GOT3 (cell line): ENCODE measurements around the gene ARHGEF3.
A peak's percentile ranks its signal among the peaks of the same experiment; 100 is the strongest.

Source experiments
- DNase-seq: peaks from one replicate; lab custom pipeline; 2025; ENCODE audit warnings: mixed read lengths; lab: John Stamatoyannopoulos, UW

The ARHGEF3 gene, protein sequence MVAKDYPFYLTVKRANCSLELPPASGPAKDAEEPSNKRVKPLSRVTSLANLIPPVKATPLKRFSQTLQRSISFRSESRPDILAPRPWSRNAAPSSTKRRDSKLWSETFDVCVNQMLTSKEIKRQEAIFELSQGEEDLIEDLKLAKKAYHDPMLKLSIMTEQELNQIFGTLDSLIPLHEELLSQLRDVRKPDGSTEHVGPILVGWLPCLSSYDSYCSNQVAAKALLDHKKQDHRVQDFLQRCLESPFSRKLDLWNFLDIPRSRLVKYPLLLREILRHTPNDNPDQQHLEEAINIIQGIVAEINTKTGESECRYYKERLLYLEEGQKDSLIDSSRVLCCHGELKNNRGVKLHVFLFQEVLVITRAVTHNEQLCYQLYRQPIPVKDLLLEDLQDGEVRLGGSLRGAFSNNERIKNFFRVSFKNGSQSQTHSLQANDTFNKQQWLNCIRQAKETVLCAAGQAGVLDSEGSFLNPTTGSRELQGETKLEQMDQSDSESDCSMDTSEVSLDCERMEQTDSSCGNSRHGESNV

DNA sequence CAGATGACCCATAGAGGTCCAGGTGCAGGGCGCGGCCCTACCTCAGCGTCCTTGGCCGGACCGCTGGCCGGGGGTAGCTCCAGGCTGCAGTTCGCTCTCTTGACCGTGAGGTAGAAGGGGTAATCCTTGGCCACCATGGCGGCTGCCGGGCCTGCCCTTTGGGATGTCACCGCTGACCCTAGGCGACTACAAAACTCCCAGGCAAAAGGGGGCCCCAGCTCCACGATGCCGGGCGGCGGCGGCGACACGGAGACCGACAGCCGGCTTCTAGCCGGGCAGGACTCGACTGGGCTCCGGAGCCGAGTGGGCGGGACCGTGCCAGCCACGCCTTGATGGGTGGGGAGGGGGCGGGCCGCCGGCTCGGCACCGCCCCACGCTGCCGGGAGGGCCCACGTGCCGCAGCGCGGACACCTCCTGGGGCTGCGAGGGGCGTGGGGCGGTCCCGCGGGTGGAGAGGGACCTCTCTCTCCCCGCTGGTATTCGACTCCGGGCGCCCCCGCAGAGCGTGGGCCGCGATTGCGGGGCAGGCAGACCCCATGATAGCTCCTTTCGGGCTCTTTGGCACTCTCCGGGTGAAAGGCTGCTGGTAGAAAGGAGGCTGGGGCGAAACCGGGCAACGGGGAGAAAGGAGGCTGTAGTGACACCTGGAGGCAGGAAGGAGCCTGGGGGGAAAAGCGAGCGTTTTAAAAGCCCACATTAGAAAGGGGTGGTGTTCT, at the start of gene ARHGEF3:
Gene ARHGEF3 (minus strand): TSS at position 288 of the 716 bp plus-strand sequence. CDS start 151 bp downstream, at position 137.
- peak; percentile 41 for DNase-seq

DNA sequence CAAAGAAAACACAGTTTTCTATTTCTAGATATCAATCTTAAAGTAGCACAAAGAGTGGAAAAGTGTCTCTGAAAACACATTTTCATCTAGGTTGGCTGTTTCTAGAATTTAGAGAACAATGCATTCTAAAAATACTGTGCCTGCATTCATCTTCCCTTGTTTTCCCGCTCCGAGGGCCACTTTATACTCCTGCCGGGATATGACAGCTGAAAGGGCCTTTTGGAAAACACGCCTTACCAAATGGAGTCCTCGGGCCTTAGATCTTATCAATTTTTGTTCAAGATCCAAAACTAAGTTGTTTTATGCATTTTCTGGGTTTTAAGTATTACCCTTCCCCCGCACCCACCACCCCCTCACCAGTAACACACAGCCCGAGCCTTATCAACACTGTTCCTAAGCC, 47.9 kb upstream of the ARHGEF3 start:
- no peak for DNase-seq

DNA sequence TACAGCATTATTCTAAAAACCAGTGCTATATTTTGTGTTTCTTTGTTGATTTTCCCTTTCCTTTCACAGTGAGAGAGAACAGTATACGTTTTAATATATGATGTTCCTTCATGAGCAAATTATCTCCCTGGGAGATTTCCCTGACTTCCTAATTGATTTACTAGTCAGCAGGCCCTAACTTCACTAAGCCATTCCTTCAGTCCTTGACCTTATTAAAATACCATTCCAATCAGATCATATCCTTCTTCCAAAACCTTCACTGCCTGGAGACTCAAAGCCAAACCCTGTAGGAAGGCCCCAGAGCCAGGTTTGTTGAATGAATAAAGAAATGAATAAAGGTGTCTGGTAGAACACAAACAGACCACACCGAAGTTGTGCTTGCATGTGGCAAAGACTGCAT, 43.8 kb upstream of the ARHGEF3 start:
- no peak for DNase-seq

DNA sequence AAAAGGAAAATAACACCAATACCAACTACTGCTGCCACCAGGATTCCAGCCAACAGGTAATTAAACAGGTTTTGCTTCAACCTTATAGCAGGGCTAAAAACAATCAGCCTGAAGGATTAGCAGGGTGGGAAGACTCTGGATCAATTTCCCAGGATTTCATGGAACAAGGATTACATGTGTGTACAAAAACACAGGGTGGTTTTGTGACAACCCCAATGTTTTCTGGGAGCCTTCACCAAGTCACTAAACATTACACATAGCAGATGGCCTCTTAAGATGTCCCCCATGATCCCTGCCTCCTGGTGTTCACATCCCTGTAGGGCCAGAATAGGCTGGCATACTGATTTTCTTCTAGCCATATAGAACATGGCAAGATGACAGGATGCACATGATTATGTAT, 42.8 kb upstream of the ARHGEF3 start:
- DNase-seq = no peak

DNA sequence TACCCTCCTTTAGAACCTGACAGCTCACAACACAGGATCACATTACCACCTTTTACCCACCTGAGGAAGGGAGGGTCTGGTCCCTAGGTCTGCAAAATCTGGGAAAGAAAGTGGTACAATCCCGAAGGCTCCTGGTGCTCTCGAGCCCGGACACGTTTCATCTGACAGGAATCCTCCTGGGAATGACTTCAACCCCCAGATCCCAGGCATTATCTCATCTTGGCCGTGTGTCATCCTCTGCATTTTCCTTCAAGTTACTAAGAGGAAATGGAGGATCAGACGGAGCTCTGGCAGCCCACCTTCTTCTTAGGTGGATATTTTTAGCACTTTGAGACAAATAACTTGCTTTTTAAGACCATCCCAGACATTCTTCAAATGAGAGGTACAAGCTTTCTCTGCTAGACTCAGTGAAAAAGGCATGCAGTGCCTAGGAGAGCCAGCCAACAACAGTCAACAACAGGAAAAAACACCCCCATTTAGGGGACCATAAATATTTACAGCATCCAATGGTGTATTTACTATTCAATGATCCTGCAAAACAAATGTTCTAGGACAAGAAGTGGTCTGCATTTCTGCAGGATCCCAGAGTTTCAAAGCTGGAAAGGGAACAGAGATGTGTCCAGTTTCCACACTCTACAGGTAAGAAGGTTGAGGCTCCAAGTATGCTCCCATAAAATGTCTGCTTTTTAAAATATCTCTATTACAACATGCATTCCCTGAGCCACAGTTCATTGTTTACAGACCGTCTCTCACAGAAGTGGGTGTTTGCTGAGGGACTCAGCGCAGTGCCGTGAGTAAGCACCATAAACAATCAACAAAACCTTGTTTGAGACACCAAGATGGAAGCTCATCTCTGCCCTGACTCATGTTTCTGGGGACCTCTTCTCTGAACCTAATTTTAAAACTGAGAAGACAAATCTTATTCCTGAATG, 38.3 kb upstream of the ARHGEF3 start:
- DNase-seq = no peak

DNA sequence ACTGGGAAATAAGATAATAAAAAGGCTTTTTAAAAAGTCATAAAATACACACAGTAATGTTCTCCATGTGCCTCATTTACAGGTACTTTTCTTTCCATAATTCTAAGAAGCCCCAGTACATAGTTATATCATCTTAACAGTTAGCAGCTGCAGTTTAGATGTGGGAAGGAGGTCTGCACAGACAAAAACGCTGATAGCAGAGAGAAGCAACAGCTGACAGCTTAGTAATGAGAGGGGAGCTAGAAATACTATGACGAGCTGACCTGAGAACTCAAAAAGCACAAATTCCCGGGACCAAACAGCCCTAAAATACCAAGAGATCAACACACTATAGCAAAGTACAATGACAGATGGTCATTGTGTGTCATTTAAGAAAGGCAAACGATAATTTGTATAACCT, 36.7 kb upstream of the ARHGEF3 start:
- no peak for DNase-seq

DNA sequence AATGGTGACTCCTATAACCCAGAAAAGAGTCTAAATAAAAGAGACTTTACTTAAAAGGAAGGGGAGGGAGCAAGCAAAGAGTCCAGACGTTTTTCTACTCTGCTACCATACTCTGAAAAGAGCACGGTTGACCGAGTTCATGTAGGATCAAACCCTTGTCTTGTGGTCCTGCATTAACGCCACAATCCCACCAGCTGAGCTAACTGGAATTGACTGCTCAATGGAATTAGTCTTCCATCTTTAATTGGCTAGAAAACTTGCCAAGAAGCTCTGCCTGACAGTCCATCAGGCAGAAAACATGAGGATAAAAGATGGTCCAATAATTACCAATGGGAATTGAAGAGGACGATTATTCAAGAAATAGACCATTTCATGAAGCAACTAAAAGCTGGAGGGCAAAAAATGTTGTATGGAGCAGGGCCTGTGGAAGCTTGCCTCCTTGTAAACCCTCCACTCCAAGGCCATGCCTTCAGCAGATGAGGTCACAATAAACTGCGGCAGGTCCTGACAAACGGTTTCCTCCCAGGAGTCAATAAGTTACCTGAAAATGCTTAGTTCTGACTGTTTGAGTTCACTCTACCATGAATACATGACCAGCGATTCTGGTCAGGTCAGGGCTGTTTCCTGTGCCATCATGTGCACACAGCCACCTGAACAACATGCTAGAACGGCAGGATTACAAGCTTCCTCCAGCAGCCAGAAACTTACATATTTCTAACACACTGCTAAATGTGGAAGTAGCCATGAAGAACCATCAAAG, 35.6 kb upstream of the ARHGEF3 start:
- no peak for DNase-seq

DNA sequence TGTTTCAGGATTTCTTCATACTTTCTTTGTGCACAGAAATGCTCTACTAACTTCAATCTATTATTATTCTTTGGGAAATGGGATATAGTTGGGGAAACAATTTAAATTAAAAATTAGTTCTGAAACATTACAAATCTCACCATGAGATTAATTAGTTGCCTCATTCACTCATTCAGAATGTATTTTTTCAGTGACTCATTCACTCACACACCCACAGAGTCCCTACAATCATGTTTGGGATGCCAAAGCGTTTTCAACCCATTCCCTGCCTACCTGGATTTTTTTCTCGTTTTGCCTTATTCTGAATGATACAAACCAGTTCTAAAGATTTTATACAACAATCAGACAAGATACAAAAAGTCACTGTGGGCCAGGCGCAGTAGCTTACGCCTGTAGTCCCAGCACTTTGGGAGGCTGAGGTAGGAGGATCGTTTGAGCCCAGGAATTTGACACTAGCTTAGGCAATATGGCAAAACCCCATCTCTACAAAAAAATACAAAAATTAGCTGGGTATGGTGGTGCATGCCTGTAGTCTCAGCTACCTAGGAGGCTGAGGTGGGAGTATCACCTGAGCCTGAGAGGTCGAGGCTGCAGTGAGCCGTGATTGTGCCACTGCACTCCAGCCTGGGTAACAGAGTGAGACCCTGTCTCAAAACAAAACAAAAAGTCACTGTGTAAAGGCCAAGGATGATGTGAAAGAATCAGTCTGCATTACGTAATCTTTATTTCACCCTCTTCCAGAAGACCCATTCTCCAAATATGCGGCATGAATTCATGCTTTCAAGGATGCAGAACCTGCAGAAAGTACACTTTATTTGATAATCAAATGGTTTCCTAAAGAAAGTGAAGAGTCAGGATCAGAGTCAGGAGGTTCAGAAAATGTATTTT, 34.8 kb upstream of the ARHGEF3 start:
- no peak for DNase-seq

DNA sequence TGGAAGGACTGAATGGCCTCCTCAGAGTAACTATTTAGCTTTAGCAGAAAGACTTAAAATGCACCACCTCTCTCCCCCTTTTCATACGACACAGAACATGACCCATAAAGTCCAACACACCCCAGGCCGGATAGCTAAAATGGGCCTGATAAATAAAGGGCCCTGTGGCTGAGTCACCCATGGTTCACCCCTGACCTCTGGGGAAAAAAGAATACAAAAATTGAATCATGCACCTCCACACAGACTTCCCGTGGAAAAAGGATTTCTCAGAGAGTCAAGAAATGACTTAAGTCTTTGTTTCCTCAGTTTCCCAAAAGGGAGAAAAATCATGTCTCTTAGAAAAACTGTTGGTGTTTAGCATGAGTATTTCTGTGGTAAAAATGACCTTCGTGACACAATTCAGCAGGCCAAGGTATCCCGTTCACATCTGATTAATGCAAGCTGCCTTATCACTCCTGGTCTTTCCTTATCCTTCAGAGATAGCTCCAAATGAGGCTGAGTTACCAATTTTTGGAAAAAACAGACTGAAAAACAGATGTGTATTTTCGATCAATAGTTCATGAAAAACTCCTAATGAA, 34.0 kb upstream of the ARHGEF3 start:
- no peak for DNase-seq

DNA sequence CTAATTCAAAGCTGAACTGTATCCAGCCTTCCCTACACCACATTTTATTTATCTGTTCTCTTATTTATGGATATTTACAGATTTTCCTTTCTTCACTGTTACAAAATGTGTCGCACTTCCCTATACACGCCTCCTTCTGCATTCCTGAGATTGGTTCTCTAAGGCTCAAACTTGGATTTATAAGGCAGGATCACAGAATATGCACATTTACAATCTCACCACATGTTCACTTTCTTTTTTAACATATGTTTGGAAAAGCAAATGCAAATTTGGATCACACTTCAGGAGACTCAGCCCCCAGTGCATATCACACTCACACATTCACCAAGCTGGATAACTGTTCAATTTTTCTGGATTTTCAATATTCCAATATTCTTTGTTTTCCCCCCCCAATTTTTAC, 31.8 kb upstream of the ARHGEF3 start:
- DNase-seq = no peak

DNA sequence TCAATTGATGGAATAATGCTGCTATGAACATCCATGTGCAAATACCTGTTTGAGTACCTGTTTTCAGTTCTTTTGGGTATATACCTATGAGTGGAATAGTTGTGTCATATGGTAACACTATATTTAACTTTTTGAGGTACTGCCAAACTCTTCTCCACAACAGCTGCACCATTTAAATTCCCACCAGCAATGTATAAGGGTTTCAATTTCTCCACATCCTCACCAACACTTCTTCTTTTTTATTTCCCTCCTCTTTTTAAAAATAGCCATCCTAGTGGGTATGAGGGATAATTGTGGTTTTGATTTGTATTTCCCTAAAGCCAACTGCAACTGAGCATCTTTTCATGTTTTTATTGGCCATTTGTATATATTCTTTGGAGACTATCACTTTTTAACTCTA, 31.3 kb upstream of the ARHGEF3 start:
- no peak for DNase-seq

DNA sequence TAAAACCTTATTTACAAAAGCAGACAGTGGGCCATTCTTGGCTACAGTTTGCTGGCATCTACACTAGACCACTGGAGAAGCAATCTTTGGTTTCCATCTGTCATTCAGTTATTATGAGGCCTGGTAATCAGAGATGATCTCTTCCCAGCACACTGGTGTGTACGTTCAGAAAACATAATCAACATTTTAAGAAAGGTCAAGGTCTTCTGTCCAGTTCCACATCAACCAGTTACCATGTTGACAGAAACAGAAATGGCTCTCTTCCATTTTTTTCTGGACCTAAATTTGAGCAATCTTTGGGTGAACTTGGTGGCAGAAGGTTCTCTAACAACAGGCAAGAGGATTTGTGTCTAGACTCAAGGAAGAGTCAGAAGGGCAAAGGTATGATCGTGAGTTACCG, 29.8 kb upstream of the ARHGEF3 start:
- DNase-seq = no peak

DNA sequence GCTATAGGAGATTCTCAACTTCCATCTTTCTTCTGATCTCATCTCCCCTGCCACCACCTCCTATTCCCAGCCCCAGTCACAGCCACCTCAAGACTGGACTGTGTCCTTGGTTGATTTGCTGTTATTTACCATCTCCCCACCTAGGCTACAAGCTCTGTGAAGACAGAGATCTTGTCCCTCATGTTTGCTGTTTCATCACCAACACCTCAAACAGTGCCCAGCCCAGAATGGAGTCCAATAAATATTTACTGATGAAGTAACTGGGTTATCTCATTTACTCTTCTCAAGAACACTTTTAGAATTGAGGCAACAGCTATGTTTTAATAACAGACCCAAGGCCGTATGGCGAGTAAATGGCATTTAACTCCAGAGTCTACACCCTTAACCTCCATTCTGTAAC, 29.1 kb upstream of the ARHGEF3 start:
- DNase-seq = no peak

DNA sequence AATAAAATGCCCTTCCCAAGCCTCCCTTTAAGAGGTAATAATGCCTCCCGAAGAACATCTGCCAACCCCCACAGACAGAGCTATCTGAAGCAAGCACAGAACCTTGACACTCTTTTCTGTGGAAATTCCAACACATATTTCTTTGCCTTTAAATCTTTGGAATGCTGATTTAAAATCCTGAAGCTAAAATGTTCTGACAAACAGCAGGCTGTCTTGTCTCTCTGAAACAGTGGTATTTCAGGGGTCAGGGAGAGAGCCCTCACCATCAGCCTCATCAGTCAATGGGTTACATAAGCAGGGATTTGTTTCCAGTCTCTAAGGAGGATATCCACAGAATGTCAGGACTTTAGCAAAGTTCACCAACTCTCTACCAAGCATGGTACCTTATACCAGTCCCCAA, 27.8 kb upstream of the ARHGEF3 start:
- DNase-seq = no peak

DNA sequence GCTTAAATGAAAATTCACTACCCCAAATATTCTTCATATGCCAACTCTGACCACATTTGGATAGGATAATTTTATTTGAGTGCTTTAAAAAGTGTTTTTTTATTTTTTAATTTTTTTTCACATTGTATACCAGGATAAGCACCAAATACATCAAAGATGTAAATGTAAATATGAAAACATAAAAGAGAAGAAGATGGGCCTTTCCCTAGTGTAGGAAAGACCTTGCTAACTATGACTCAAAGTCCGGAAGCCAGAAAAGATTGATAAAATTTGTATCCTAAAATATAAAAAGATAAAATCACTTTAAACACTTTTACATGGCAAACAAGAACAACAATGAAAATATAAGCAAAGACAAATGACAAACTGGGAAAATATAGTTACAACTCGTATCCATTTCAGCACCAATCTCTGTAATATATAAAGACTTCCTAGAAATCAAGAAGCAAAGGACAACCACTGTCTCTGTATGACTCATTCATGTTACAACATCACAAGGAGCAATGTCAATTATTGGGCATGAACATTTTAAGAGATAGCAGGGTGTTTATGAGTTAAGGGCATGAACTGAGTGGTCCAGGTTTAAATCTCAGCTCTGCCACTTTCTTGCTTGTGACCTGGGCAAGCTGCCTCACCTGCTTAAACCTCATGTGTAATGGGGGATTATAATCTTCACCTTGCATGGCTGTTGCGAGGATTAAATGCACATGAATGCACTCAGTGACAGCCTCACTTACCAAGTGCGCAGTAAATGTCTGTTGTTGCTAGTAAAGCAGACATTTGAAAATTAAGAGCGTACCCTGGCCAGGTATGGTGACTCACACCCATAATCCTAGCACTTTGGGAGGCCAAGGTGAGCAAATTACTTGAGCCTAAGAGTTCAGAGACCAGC, 25.3 kb upstream of the ARHGEF3 start:
- no peak for DNase-seq

DNA sequence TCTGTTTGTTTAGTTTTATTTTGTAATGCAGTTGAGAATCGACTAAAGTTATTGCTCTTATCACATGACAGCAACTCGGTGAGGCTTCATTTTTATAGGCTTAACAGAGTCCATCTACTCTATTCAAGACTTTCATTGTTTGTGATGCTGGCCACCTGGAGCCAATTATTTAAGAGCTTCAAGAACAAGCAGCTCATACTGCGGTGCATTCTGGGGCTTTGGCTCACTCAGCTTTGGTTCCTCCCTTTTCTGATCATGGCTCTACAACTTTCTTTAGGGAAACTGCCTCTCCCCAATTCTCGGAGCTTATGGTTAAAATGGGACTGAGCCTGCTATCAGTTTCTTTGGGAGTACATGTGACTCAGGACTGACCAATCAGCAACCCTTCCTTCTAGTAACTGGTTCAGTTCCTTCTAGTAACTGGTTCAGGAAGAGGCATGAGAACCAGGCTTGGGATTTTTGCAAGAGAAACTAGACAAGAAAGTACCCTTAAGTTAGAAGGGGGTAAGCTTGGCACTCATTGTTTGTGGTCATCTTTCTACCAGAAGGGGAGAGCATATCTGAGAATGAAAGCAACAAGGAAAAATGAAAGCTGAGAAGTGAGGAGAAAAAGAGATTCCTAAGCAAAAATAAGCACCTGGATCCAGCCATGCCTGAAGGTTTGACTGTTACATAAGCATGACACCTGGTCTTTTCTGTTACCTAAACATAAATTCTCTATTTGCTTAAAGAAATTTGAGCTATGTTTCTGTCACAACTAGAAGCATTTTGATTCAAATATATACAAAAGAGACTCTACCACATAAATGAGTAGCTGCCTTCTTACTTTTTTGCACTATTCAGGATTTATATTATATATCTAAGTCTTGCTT, 24.1 kb upstream of the ARHGEF3 start:
- no peak for DNase-seq

DNA sequence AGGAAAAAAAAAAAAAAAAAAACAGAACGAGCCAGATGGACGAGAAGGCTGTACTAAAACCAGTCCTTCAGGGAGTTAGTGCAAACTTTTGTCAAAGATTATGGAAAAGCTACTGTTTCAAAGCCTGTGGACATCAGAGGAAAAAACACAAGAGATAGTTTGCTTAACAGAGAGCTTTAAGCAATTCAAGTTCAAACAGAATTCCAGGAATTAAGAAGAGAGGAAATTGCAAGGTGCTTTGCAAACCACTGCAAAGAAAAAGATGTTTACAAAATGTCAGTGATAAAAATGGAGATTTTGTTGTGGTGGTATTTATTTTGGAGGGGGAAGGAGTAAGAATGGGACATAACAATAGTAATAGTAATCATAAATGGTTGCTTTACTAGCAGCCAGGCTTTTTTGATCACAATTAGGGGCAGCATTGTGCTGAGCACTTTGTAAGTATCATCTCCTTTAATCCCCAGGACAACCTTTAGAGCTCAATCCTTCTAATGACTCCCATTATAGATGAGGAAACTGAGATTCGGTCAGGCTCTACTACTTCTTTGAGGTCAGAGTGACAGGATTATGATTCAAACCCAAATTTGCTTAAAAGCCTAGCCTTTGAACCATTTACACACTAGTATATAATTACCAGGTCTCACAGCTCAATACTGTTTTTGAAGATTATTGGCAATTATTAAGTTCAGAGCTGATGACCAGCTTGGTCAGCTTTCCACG, 22.4 kb upstream of the ARHGEF3 start:
- no peak for DNase-seq
